WTC11 (cell line): Measurements from ENCODE around the gene CCL13. TPM values are rescaled to one million over a fixed set of nuclear protein-coding genes. Genes with fewer than 3 reads are reported as not detected.

ENCODE experiments used
- ATAC-seq: fragments of 200-7000 bp; cut with Tn5 transposase; 2 replicates; pipeline ENCODE4 v1.10.0; 2021; ENCODE audit warnings: mild to moderate bottlenecking, moderate library complexity
- CTCF ChIA-PET: fragments of 300-600 bp; sonication (Branson Sonifier 250); formaldehyde crosslinking; loops from one replicate; lab custom pipeline; 2021; ENCODE audit warnings: antibody characterized with exemption; lab: Charles Lee
- POLR2A ChIA-PET: fragments of 350-600 bp; sonication (Branson Sonifier 250); formaldehyde crosslinking; loops from one replicate; lab custom pipeline; 2021; ENCODE audit warnings: antibody characterized with exemption; lab: Charles Lee
- DNase-seq: peaks from one replicate; pipeline ENCODE4 v3.0.0; 2021; ENCODE audit warnings: low spot score
- H3K27ac Mint-ChIP-seq: 2 replicates; pipeline ENCODE4 v1.8.0; 2021; ENCODE audit warnings: mixed read lengths
- H3K27me3 Mint-ChIP-seq: 2 replicates; pipeline ENCODE4 v1.8.0; 2021; ENCODE audit warnings: low read depth, mild to moderate bottlenecking, moderate library complexity, mixed read lengths
- H3K36me3 Mint-ChIP-seq: 2 replicates; pipeline ENCODE4 v1.8.0; 2021; ENCODE audit warnings: mixed read lengths
- H3K4me1 Mint-ChIP-seq: 2 replicates; pipeline ENCODE4 v1.8.0; 2022; ENCODE audit warnings: mixed read lengths
- H3K4me3 Mint-ChIP-seq: 2 replicates; pipeline ENCODE4 v1.8.0; 2021; ENCODE audit warnings: mild to moderate bottlenecking, moderate library complexity, mixed read lengths
- H3K9me3 Mint-ChIP-seq: 2 replicates; pipeline ENCODE4 v1.8.0; 2021; ENCODE audit warnings: mixed read lengths
- CBFB ChIP-seq: sonication (generic); formaldehyde crosslinking; IDR thresholded peaks from 2 replicates; pipeline ENCODE4 v1.8.1; 2022; ENCODE audit warnings: mild to moderate bottlenecking, low read depth, missing genetic modification reagents
- CREB1 ChIP-seq: sonication (generic); formaldehyde crosslinking; IDR thresholded peaks from 2 replicates; pipeline ENCODE4 v1.8.0; 2023; ENCODE audit warnings: mild to moderate bottlenecking, missing genetic modification reagents
- CREM ChIP-seq: sonication (generic); formaldehyde crosslinking; IDR thresholded peaks from 2 replicates; pipeline ENCODE4 v1.8.1; 2022; ENCODE audit warnings: mild to moderate bottlenecking, missing genetic modification reagents, moderate library complexity
- FOXJ3 ChIP-seq: sonication (generic); formaldehyde crosslinking; IDR thresholded peaks from 2 replicates; pipeline ENCODE4 v1.9.0; 2021; ENCODE audit warnings: missing genetic modification reagents, mild to moderate bottlenecking, borderline replicate concordance
- GTF2I ChIP-seq: fragments of 250-450 bp; sonication (Bioruptor Pico); conservative IDR thresholded peaks from 2 replicates; pipeline ENCODE4 v1.4.0; 2021; ENCODE audit warnings: mild to moderate bottlenecking
- JUN ChIP-seq: sonication (generic); formaldehyde crosslinking; IDR thresholded peaks from 2 replicates; pipeline ENCODE4 v1.8.0; 2023; ENCODE audit warnings: mild to moderate bottlenecking, missing genetic modification reagents
- NFATC4 ChIP-seq: fragments of 250-450 bp; sonication (Bioruptor Pico); IDR thresholded peaks from 2 replicates; pipeline ENCODE4 v1.9.0; 2021; ENCODE audit warnings: mild to moderate bottlenecking
- NR2C2 ChIP-seq: sonication (generic); formaldehyde crosslinking; IDR thresholded peaks from 2 replicates; pipeline ENCODE4 v1.8.0; 2022; ENCODE audit warnings: mild to moderate bottlenecking, missing genetic modification reagents
- OVOL2 ChIP-seq: fragments of 250-450 bp; sonication (Bioruptor Pico); IDR thresholded peaks from 2 replicates; pipeline ENCODE4 v1.9.0; 2021; ENCODE audit warnings: mild to moderate bottlenecking, borderline replicate concordance
- RELA ChIP-seq: sonication (generic); formaldehyde crosslinking; IDR thresholded peaks from 2 replicates; pipeline ENCODE4 v1.8.1; 2022; ENCODE audit warnings: missing genetic modification reagents, mild to moderate bottlenecking, borderline replicate concordance
- SMAD3 ChIP-seq: sonication (generic); formaldehyde crosslinking; IDR thresholded peaks from 2 replicates; pipeline ENCODE4 v1.8.0; 2022; ENCODE audit warnings: missing genetic modification reagents, mild to moderate bottlenecking, borderline replicate concordance
- ZNF121 ChIP-seq: sonication (generic); formaldehyde crosslinking; IDR thresholded peaks from 2 replicates; pipeline ENCODE4 v1.8.0; 2023; ENCODE audit warnings: missing genetic modification reagents
- ZNF138 ChIP-seq: sonication (generic); formaldehyde crosslinking; conservative IDR thresholded peaks from 2 replicates; pipeline ENCODE4 v1.8.1; 2022; ENCODE audit warnings: mild to moderate bottlenecking, moderate library complexity, missing genetic modification reagents
- total RNA-seq: library from RNA; stranded (reverse); gene quantifications from 3 replicates; pipeline ENCODE4 v1.2.3, GENCODE V29; 2021
- TF ChIP-seq, protein P1 (sequence below): sonication (generic); formaldehyde crosslinking; IDR thresholded peaks from 2 replicates; pipeline ENCODE4 v1.8.0; 2022; ENCODE audit warnings: mild to moderate bottlenecking, missing genetic modification reagents
- TF ChIP-seq, protein P2 (sequence below): fragments of 250-450 bp; sonication (Bioruptor Pico); IDR thresholded peaks from 2 replicates; pipeline ENCODE4 v2.1.2; 2022; ENCODE audit warnings: mild to moderate bottlenecking, moderate library complexity
- TF ChIP-seq, protein P3 (sequence below): fragments of 250-450 bp; sonication (Bioruptor Pico); IDR thresholded peaks from 2 replicates; pipeline ENCODE4 v1.9.0; 2021; ENCODE audit warnings: moderate library complexity, mild to moderate bottlenecking, inconsistent platforms, borderline replicate concordance
- TF ChIP-seq, protein P4 (sequence below): sonication (generic); formaldehyde crosslinking; IDR thresholded peaks from 2 replicates; pipeline ENCODE4 v1.8.1; 2023; ENCODE audit warnings: mild to moderate bottlenecking, missing genetic modification reagents, moderate library complexity
- TF ChIP-seq, protein P5 (sequence below): sonication (generic); formaldehyde crosslinking; IDR thresholded peaks from 2 replicates; pipeline ENCODE4 v1.8.1; 2022; ENCODE audit warnings: mild to moderate bottlenecking, moderate library complexity, missing genetic modification reagents
- TF ChIP-seq, protein P6 (sequence below): sonication (generic); formaldehyde crosslinking; IDR thresholded peaks from 2 replicates; pipeline ENCODE4 v1.8.1; 2023; ENCODE audit warnings: mild to moderate bottlenecking, missing genetic modification reagents, borderline replicate concordance

CCL13 gene
- total RNA-seq, 1 experiment from 2014 or later = not detected

DNA sequence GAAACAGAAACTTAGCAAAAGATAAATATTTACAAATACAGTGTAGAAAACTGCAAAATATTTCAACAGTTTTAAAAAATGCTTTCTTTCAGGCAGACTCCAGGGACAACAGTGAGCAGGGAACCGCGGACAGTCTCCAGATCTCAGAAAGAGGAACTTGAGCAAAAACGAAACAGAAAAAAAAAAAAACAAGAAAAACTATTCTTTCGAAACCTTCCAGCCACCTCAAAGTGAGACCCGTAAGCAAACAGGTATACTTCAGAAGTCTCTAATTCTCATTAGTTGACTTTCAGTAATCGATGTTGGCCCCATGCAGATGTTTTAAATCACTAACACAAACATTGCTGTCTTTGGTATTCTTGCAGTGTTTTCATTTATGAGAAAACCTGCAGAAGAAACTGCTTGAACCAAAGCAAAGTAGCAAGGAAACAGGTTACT lies 22.4 kb downstream of the CCL13 start (continued):
- TF ChIP-seq, protein P1, sequence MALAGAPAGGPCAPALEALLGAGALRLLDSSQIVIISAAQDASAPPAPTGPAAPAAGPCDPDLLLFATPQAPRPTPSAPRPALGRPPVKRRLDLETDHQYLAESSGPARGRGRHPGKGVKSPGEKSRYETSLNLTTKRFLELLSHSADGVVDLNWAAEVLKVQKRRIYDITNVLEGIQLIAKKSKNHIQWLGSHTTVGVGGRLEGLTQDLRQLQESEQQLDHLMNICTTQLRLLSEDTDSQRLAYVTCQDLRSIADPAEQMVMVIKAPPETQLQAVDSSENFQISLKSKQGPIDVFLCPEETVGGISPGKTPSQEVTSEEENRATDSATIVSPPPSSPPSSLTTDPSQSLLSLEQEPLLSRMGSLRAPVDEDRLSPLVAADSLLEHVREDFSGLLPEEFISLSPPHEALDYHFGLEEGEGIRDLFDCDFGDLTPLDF (CRISPR knock-in tag) = no peak
- TF ChIP-seq ZNF121 (CRISPR knock-in tag) (no peak), SMAD3 (CRISPR knock-in tag) (no peak), GTF2I (CRISPR knock-in tag) (no peak)
- TF ChIP-seq, protein P2, sequence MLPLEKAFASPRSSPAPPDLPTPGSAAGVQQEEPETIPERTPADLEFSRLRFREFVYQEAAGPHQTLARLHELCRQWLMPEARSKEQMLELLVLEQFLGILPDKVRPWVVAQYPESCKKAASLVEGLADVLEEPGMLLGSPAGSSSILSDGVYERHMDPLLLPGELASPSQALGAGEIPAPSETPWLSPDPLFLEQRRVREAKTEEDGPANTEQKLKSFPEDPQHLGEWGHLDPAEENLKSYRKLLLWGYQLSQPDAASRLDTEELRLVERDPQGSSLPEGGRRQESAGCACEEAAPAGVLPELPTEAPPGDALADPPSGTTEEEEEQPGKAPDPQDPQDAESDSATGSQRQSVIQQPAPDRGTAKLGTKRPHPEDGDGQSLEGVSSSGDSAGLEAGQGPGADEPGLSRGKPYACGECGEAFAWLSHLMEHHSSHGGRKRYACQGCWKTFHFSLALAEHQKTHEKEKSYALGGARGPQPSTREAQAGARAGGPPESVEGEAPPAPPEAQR (CRISPR knock-in tag) = no peak

DNA sequence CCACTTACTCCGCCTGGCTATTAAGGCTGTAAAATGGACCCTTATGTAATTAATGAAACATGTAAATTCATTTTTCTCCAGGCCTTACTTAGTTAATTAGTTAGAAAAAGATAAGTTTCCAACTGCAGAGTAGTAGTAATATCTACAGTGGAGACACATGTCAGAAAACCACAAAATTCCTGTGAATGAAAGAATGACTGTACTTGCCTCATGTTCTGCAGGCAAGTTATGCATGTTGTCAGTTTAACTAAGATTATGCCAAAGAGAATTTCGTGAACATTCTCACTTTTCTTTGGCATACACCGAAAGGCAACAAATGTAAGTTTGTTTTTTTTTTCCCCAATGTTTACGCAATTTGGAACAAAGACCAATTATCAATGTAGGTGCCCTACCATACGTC lies 23.6 kb downstream of the CCL13 start:
- H3K27me3 Mint-ChIP-seq = peaks cover 22% of the 10 kb centered on the region
- no peaks in the 10 kb centered on the region for H3K36me3 Mint-ChIP-seq
- no peak overlapping the region for H3K4me3 Mint-ChIP-seq
- ATAC-seq (no peak), DNase-seq (no peak)
- H3K27ac Mint-ChIP-seq = no peak overlapping the region
- ChIA-PET POLR2A (no interaction called here), CTCF (interaction anchor here (1.6 kb wide), 1 partner anchor 18 kb away, joined by 7 read pairs; no protein-coding TSS in a partner anchor)
- H3K4me1 Mint-ChIP-seq = peaks cover 4% of the 10 kb centered on the region
- no peaks in the 10 kb centered on the region for H3K9me3 Mint-ChIP-seq
- no peak for TF ChIP-seq OVOL2 (CRISPR knock-in tag)
- no peak for TF ChIP-seq CBFB
- TF ChIP-seq, protein P3, sequence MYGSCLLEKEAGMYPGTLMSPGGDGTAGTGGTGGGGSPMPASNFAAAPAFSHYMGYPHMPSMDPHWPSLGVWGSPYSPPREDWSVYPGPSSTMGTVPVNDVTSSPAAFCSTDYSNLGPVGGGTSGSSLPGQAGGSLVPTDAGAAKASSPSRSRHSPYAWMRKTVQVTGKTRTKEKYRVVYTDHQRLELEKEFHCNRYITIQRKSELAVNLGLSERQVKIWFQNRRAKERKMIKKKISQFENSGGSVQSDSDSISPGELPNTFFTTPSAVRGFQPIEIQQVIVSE (CRISPR knock-in tag) = no peak
- no peak for TF ChIP-seq NFATC4
- TF ChIP-seq CREB1 = no peak
- TF ChIP-seq FOXJ3 = no peak
- no peak for TF ChIP-seq JUN (CRISPR knock-in tag)
- no peak for TF ChIP-seq RELA (CRISPR knock-in tag)
- TF ChIP-seq, protein P4, sequence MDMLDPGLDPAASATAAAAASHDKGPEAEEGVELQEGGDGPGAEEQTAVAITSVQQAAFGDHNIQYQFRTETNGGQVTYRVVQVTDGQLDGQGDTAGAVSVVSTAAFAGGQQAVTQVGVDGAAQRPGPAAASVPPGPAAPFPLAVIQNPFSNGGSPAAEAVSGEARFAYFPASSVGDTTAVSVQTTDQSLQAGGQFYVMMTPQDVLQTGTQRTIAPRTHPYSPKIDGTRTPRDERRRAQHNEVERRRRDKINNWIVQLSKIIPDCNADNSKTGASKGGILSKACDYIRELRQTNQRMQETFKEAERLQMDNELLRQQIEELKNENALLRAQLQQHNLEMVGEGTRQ (CRISPR knock-in tag) = no peak
- TF ChIP-seq, protein P5, sequence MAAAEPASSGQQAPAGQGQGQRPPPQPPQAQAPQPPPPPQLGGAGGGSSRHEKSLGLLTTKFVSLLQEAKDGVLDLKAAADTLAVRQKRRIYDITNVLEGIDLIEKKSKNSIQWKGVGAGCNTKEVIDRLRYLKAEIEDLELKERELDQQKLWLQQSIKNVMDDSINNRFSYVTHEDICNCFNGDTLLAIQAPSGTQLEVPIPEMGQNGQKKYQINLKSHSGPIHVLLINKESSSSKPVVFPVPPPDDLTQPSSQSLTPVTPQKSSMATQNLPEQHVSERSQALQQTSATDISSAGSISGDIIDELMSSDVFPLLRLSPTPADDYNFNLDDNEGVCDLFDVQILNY (CRISPR knock-in tag) = no peak
- TF ChIP-seq, protein P6, sequence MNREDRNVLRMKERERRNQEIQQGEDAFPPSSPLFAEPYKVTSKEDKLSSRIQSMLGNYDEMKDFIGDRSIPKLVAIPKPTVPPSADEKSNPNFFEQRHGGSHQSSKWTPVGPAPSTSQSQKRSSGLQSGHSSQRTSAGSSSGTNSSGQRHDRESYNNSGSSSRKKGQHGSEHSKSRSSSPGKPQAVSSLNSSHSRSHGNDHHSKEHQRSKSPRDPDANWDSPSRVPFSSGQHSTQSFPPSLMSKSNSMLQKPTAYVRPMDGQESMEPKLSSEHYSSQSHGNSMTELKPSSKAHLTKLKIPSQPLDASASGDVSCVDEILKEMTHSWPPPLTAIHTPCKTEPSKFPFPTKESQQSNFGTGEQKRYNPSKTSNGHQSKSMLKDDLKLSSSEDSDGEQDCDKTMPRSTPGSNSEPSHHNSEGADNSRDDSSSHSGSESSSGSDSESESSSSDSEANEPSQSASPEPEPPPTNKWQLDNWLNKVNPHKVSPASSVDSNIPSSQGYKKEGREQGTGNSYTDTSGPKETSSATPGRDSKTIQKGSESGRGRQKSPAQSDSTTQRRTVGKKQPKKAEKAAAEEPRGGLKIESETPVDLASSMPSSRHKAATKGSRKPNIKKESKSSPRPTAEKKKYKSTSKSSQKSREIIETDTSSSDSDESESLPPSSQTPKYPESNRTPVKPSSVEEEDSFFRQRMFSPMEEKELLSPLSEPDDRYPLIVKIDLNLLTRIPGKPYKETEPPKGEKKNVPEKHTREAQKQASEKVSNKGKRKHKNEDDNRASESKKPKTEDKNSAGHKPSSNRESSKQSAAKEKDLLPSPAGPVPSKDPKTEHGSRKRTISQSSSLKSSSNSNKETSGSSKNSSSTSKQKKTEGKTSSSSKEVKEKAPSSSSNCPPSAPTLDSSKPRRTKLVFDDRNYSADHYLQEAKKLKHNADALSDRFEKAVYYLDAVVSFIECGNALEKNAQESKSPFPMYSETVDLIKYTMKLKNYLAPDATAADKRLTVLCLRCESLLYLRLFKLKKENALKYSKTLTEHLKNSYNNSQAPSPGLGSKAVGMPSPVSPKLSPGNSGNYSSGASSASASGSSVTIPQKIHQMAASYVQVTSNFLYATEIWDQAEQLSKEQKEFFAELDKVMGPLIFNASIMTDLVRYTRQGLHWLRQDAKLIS (CRISPR knock-in tag) = no peak
- no peak for TF ChIP-seq ZNF138
- TF ChIP-seq NR2C2 (CRISPR knock-in tag) = no peak
- no peak for TF ChIP-seq CREM (CRISPR knock-in tag)
- TF ChIP-seq, all 79 proteins: peak for 0
